Measurements from ENCODE around the gene RTN4IP1.

- TF ChIP-seq CTCF (conservative IDR thresholded peaks at IDR 0.05; ENCODE audit: low read depth, low read length) (no peak), EZH2 (IDR thresholded peaks at IDR 0.05; ENCODE audit: low read length, unreplicated experiment) (no peak)
Observed at GRCh38 chr6:106614166-106614565, 15.1 kb downstream of the RTN4IP1 start.

Data from PC-3 (cell line).